Upper lobe of left lung (tissue), 4 donors: ENCODE measurements around the gene SUPT5H.

Source experiments
- POLR2A ChIP-seq, 4 donors: fragments of 450-650 bp; IDR thresholded peaks; one replicate each; pipeline ENCODE4 v1.5.1; 2016 to 2017; ENCODE audit warnings: antibody characterized with exemption in 4 of 4, mild to moderate bottlenecking in 2 of 4
- TF ChIP-seq, protein P1 (sequence below), 6 experiments: fragments of 450-650 bp in 4 of 6; fragments of 200-600 bp in 2 of 6; sonication (generic) in 2 of 6; IDR thresholded peaks; one replicate each; pipeline ENCODE4 v1.5.1; 2016 to 2019; ENCODE audit warnings: antibody characterized with exemption in 6 of 6

DNA sequence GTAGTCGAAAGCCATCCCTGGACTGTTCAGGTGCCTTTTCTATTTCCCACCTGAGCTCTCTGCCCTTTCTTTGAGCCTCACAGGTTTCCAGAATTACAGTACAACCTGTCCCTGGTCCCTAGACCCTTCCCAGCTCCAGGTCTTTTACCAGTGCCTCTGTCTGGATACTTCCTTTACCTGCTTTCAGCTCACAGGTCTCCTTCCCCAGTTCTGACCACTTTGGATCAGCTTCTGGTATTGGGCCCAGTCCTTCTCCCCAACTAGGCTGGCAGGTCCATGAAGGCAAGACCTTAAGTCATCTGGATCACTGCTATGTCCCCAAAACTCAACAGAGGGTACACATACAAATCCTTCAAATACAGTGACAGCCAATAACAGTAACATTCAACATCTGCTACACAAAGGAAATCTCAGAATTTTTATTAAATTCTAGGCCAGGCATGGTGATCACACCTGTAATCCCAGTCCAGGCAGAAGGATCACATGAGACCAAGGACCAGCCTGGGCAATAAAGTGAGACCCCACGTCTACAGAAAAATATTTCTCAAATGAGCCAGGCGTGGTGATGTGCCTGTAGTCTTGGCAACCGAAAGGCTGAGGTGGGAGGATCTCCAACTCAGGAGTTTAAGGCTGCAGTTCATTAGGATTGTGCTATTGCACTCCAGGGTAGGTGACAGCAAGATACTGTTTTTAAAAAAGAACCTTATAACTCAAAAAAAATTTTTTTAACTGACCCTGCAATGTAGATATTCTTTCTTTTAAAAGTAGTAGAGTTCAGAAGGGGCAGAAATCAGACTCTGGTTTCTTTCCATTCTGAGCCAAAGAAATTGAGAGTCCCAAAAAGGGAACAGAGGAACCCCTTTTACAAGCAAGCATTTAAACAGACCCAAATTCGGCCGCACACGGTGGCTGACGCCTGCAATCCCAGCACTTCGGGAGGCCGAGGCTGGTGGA, 11.0 kb upstream of the SUPT5H start:
- TF ChIP-seq, protein P1, sequence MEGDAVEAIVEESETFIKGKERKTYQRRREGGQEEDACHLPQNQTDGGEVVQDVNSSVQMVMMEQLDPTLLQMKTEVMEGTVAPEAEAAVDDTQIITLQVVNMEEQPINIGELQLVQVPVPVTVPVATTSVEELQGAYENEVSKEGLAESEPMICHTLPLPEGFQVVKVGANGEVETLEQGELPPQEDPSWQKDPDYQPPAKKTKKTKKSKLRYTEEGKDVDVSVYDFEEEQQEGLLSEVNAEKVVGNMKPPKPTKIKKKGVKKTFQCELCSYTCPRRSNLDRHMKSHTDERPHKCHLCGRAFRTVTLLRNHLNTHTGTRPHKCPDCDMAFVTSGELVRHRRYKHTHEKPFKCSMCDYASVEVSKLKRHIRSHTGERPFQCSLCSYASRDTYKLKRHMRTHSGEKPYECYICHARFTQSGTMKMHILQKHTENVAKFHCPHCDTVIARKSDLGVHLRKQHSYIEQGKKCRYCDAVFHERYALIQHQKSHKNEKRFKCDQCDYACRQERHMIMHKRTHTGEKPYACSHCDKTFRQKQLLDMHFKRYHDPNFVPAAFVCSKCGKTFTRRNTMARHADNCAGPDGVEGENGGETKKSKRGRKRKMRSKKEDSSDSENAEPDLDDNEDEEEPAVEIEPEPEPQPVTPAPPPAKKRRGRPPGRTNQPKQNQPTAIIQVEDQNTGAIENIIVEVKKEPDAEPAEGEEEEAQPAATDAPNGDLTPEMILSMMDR (IDR thresholded peaks at IDR 0.05), result no peak
- no peak for TF ChIP-seq POLR2A (IDR thresholded peaks at IDR 0.05)
